ENCODE results near the gene RNF11.

The RNF11 gene

DNA sequence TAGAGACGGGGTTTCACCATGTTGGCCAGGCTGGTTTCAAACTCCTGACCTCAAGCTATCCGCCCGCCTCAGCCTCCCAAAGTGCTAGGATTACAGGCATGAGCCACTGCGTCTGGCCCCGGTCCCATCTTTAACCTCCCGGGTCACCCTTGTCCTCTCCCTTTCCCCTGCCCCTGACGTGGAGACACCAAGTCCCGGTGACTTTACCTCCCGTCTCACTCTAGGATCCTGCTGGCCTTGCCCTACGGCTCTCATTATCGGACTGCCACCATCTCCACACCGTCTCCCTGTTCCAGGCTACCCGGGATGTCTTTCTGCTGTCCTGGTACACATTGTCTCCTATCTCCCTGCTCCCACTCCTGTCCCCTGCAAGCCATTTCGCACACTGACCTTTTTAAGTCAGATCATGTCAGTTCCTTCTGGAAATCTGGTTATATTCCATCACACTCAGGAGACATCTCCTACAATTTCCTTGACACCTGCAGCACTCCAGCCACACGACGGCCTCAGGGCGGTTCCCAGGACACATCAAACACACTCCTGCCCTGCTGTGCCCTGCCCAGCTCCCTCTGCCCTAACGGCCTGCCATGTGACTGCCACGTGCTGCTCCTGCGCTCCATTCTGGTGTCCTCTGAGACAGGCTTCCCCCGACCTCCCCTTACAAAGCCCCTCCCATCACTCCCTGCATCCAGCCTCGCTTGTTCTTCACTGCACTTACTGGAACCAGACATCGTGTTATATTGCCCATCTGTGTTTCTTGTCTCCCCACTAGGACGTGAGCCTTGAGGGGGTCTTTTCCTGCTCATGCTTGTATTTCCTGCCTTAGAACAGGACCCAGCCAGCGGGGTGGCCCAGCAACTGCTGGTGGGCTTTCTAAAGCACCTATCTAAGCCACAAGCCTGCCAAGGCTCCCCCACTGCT, 61.6 kb downstream of the RNF11 start:
- DNase-seq (ENCODE audit: low spot score), result no peak

DNA sequence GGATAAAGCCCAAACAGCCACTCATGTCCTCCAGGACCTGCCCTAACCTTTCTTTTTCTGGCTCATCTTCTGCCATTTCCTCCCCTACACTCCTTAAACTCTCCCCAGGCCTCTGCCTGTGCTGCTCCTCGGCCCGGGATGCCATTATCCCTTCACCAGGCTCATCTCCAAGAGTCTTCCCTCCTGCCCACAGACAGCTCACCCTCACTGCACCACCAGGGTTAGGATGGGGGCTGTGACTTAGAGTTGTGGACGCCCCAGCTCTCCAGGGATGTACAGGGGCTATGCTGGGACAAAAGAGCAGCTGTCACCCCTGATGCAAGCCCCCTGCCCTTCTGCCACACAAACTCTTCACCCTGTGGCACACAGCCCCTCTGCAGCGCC, 62.2 kb downstream of the RNF11 start:
- no peak for DNase-seq (ENCODE audit: low spot score)

DNA sequence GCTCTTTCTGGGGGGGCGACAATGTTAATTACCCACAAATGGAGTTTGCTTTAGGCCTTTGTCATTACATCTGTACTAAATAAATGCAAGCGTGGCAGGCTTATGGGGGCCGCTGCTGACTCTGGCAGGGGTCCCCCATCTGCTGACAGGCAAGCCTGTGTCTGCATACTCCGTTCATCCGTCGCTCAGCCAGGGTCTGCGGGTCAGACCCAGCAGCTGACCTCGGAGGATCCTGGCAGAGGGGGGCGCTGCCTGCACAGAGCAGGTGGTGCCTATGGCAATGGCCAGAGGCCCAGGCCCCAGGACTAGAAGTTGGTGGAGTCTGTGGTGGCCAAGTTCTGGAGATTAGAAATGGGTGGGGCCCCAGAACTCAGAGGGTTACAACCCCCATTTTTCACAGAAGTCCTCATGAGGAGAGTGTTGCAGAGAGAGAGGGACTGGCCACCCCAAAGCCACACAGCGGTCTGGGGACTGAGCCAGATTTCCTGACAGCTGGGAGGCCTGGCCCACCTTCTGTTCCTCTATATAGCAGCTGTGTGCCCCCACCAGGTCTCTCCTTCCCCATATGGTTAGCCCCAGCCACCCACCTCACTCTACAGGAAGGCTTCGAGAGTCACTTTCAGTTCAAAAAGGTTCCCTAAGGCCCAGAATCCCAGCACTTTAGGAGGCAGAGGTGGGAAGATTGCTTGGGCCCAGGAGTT, 63.3 kb downstream of the RNF11 start:
- no peak for DNase-seq (ENCODE audit: low spot score)

DNA sequence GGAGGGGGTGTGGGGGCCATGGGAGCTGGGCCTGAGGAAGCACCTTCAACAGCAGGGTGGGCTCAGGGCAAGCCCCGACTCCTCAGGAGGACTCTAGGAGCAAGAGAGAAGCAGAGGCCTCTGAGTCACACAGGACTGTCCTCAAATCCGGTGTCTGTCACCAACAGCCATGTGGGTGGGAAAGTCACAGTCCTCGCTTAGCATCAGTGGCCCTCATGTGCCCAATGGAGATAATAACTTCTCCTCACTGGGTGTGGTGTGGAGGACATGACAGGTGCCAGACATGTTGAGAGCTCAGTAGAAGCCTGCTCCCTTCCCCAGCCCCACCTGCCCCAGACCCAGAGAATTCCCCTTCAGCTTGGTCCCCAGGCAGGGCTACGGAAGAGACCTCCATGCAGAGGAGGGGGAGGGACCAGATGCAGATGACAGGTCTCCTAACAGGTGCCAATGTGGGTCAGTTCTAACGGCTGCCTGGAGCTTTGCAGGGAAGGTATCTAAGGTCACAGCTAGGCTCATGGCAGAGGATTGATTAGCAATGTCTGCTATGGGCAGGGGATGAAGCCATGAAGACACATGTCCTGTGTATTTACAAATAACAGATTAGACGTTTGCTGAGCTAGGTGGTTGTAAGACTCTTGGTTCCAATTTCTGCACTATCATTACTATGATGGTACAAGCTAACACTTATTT, 64.1 kb downstream of the RNF11 start:
- no peak for DNase-seq (ENCODE audit: low spot score)

DNA sequence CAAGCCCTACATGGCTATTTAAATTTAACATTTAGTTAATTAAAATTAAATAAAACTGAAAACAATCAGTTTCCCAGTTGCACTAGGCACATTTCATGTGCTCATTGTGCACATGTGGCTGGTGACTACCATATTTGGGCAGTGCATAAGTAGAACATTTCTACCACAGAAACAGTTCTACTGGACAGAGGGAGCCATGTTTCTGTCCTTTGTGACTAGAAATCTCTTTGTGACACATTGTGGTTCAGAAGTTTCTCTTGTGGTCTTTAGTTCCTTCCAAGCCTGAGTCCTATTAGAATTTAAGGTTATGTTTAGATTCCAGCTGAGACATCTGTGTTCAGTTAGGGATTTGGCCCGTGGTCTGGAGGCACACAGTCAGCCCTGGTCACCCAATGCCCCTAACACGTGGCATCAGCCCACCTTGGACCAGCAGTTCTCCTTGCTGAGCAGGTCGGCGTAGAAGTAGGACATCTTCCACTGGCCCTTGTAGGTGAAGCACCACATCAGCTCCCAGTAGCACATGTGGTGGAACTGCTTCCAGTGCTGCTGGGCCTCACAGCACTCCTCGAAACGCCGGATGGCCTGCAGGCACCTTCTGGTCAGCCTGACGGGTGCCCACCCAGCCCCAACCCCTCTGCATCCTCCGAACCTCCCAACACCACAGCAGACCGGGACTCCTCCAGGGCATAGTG, 65.2 kb downstream of the RNF11 start:
- no peak for DNase-seq (ENCODE audit: low spot score)

DNA sequence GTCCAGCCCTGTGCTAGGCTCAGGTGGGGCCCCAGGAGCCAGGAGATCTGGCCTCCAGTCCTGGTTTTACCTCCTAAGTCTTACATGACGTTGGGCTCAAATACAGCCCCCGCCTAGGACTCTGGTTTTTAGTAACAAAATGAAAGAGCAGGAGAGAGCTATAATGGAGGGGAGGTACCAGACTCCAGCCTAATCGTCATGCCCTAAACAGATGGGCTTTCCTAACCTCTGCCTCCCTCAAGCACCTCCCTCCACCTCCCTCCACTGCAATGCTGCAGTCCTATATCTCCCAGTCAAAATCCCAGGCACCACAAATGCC, 65.7 kb downstream of the RNF11 start:
- no peak for DNase-seq (ENCODE audit: low spot score)

DNA sequence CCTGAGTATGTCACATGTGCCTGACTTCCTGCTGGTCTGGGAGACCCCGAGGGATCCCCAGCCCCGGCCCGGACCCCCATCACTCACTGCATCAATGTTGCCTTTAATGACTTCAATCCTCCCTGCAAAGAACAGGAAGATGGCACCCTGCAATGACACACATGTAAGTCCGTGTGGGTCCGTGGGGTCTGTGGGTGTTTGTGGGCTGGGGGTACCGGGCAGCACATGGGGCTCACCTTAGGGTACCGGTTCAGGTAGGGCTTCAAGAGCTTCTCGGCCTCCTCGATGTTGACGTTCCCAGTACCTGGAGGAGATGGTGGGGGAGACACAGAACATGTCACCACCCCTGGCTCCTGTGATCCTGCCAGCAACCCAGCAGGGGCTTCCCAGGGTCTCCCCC, 66.2 kb downstream of the RNF11 start:
- no peak for DNase-seq (ENCODE audit: low spot score)

DNA sequence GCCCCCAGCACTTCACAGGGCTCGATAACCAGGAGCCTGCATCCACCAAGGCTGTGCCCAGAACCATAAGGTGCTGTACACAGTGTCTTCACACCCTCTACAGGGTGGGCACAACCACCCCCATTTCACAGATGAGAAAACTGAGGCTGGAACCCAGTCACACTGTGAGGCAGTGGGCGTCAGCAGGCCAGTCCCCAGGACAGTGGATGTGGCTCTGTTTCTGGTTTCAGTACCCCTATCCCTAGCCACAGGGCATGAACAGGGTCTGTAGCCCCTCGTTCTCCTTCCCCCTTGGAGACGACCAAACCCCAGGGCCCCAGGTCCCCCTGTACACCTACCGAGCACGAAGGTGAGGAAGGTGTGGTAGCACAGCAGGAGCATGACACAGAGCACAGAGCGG, 66.7 kb downstream of the RNF11 start:
- DNase-seq (ENCODE audit: low spot score), result no peak

DNA sequence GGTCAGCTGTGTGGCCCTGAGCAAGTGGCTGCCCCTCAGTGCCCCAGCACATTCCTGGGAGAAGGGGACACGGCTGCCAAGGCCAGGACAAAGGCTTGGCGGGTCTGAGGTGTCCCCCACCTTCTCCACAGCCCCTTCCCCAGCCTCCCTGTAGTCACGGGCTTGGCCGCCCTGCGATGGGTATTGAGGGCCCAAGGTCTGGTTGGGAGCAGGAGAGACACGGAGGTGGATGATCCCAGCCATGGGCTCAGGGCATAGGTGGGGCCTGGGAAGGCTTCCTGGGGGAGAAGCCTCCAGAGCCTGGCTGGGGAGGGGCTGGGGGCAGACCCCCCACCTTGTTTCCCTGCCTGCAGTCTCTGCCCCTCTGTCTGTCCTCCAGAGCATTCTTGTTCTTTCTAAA, 67.2 kb downstream of the RNF11 start:
- no peak for DNase-seq (ENCODE audit: low spot score)

DNA sequence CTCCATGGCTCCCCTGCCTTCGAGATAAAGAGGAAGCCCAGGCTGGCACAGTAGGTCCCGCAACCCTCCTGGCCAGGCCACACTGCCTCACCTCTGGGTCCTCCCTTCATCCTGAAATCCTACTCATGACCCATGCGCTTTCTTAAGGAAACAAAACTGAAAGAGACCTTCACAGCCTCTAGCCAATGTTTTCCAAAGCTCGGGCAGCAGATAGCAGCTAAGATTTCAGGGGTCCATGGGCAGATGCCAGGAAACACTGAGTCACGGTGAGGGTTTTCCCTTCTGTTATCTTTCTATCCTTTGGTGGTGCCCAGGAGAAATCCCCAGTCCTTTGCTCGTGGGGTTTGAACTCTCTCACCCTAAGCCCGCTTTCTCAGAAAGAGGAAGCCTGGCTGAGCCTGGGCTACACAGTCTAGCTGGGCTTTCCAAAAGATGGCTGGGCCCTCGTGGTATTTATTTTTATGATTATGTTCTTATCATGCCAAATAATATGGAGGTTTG, 67.7 kb downstream of the RNF11 start:
- DNase-seq (ENCODE audit: low spot score), result no peak

DNA sequence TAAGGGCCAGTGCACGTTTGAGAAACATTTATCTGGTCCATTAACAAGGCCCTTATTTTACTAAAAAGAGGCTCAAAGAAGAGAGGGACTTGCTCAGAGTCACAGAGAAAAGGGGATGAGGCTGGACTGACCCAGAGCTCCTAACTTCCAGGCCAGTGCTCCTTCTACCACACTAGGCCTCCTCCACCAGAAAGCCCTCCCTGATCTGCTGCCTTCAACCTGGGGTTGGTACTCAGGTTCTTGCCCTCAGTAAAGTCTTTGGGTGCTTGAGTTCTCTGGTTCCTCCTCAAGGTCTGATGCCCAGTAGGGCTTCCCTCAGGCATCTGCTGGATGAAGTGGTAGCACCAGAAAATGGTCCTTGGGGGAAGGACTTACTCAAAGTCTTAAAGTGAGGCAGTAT, 68.3 kb downstream of the RNF11 start:
- DNase-seq (ENCODE audit: low spot score), result no peak

DNA sequence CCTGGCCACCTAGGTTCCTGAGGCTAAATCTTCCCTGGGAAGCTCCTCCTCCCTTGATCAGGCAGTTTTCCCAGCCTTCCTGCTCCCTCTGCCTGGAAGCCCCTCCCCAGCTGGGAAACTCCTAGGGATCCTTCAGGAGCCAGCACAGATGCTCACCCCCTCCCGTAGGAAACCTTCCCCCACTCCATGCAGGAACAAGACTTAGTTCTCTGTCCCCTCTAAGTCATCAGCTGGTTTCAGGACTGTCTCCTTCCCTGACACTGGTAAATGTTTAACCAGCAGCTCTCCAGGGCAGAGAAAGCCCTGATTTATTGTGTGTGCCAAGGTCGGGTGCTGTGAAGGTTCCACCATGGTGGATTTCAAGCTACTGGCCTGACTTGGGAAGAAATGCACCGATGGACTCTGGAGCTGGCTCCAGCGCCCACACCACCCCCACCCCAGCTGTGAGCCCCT, 69.3 kb downstream of the RNF11 start:
- DNase-seq (ENCODE audit: low spot score), result no peak

DNA sequence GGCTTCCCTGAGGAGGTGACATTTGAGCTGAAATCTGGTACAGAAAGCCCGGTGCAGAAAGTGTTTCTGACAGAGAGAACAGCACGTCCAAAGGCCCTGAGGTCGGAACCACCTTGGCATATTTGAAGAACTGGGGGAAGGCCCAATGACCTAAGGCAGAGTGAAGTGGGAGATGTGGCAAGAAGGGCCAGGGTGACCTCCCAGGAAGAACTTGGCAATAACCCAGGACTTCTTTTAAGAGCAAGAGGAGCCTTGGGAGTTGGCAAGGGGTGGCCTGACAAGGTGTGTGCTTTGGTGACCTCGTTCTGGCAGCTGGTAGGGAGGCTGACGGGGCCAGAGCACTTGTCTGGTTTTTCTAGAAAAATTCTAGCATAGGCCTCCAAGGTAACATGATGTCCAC, 70.9 kb downstream of the RNF11 start:
- no peak for DNase-seq (ENCODE audit: low spot score)

DNA sequence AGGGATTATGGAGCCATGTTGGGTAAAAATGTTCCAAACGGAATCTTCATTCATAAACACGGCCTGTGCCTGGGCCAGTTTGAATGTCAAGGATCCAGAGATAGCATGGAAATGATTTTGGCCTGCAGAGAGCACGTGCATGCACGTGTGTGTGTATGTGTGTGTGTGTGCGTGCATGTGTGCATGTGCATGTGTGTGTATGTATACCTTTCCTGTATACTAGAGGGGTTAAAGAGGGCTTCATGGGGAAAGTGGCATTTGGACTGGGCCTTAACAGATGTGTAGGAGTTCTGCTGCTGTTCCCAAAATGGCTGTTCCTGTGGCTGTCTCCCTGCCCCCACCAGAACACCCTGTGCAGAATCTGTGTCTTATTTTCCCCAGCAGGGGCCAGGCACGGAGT, 72.6 kb downstream of the RNF11 start:
- DNase-seq (ENCODE audit: low spot score), result no peak

DNA sequence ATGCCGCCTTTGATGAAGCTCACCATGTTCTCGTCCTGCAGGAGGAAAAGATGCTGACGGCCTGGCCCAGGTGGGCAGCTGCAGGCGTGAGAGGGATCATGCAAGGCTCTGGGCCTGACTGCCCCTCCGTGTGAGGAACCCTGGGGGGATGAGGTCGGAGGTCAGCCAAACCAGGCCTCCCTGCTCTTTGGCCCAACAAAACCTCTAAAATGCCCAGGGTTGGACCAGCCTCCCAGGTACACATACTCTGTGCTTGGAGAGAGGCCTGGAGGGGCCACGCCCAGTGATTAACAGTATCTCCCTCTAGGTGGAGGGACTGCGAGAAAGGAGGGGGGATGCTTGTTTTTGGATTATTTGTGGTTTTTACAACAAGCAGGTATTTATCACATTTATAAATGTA, 73.2 kb downstream of the RNF11 start:
- DNase-seq (ENCODE audit: low spot score), result no peak

DNA sequence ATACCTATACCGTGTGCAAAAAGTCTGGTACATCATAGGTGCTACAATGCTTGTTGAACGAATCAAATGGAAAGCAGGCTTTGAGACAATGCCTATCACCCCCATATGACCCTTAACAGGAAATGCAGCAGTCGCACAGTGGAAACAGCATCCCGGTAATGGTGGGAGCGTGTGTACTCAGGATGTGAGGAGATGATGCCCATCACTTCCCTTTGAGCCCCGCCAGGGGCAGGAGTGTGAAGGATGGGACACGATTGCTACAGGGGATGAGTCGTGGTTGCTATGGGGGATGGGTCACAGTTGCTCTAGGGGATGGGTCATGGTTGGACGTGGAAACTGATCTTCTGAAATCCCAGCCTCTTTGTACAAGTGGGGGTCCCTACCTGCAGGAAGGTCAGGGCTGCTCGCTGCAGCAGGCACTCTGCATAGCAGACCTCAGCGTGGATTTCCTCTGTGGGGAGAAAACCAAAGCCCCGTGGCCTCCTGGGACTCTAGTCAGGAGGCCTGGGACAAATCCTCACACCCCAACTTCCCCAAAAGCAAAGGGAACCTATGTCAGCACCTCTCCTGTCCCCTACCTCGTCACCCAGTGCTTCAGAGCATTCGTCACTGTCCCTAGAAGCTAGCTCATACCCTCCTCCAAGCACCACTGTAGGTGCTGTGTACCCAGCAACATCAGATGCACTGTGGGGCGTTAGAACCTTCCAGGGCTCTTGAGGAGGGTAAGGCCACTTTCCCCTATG, 75.0 kb downstream of the RNF11 start:
- DNase-seq (ENCODE audit: low spot score), result no peak

DNA sequence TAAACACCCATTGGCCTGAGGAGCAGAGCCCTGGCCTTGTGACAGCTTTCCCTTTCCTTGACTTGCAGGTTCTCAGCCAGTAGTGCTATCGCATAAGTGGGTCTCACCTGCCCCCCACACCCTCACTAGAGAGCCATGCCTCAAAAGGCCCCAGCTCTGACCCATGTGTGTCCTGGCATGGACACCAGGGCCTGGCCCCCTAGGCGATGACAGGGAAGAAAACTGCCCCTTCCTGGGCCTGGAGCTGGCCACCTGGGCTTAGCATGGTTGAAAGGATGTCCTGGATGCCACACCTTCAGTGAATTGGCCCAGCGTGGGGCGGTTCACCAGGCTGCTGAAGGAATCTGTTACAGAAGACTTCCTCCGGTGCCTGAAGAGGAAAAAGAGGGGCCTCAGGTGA, 75.8 kb downstream of the RNF11 start:
- no peak for DNase-seq (ENCODE audit: low spot score)

DNA sequence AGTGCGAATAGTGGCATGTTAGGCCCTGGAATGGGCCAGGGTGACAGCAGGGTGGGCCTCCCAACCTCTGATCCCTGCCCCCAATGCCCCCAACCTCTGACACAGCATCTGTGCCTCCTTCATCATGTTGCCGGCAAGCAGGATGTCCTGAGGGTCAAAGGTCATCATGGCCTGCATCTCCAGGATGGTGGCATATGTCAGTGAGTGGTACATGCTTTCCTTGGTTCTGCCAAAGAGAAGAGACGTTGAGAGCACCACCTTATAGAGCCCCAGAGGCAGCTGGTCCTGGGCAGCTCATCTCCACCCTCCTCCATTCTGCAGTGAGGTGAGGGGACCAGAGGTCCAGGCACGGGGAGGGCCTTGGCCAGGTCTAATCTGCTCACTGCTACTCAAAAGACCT, 76.6 kb downstream of the RNF11 start:
- DNase-seq (ENCODE audit: low spot score), result no peak

DNA sequence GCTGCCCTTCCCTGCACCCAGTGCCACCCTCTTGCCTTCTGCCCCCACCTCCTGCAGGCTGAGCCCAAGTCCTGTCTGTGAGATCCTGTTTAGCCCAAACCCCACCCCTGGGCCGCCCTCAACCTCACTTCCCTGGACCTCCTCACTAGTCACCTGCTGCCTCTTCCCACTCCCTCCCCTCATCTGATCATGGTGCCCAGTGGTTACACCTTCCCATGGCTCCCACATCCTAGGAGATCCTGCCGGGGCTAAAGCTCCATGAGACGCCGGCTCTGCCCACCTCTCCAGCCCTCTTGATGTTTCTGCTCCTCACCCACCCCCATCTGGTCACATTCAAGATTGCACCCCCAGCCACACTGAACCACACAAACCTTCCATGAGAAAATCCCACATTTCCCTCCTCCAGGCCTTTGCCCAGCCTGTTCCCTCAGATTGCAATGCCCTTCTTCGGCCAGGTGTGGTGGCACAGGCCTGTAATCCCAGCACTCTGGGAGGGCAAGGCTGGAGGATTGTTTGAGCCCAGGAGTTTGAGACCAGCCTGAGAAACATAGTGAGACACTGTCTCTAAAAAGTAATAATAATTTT, 77.3 kb downstream of the RNF11 start:
- no peak for DNase-seq (ENCODE audit: low spot score)

DNA sequence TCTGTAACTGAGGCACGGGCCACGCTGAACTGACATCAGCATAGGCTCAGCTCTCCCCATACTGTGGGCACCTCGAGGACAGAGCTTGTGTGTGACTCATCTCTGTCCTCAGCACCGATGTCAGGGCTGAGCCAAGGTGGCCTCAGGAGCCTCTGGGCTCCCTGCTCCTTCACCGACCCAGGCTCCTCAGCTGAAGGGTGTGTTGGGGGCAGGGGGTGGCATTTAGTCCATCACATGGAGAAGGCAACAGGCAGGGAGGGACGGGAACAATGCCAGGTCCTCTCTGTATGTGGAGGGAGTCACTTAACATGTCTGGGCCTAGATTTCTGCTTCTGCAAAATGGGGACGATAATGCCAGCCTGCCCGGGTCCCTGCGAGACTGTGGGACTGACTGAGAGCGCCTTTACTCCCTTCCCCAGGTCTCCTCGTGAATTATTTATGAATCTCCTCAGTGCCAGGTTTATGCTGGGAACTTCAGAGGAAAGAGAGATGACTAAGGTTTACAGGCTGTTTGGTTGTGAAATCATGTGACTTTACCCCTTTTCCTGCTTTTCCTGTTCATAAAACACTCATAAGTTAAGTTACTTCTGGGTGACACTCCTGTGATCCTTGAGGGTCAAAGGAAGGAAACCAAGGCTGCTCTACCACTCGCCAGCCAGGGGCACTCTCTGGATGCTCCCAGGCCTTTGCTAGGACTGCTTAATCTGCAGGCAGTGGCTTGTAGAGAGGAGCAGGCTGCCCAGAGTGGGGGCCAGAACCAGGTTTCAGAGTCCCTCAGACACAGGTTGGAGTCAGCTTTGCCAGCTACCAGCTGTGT, 78.1 kb downstream of the RNF11 start:
- no peak for DNase-seq (ENCODE audit: low spot score)

Measured in CD4-positive, alpha-beta T cell treated with Interleukin-6 at 100 ng/mL for 8 hours (primary cell).